Body of pancreas (tissue), 4 donors: ENCODE data around the gene ALDH7A1. TPM values are rescaled to one million over a fixed set of nuclear protein-coding genes. Genes with fewer than 3 reads are reported as not detected.
"Not testable (repeated sequence)": the region's sequence is repeated elsewhere in the genome, so short reads cannot be mapped to it uniquely, and the experiment has no call there.

Source experiments
- ATAC-seq: fragments of 150-250 bp; one replicate; pipeline ENCODE4 v1.9.1; 2016
- DNase-seq, 4 donors: peaks; one replicate each; pipeline ENCODE4 v3.0.0-alpha.2; 2019
- H3K27ac ChIP-seq, 4 donors: fragments of 200-600 bp; sonication (generic); 1 replicate in 3 of 4; 2 replicates in 1 of 4; pipeline versions ENCODE4 v1.5.1 to v1.6.1; 2016 to 2019; ENCODE audit warnings: mild to moderate bottlenecking in 1 of 4, mixed read lengths in 1 of 4, moderate library complexity in 1 of 4
- H3K27me3 ChIP-seq, 2 donors: fragments of 200-600 bp; sonication (generic); one replicate each; pipeline ENCODE4 v1.6.0; 2016; ENCODE audit warnings: mild to moderate bottlenecking in 1 of 2
- H3K36me3 ChIP-seq, 2 donors: fragments of 200-600 bp; sonication (generic); replicated peaks in 1 of 2; 2 replicates each; pipeline ENCODE4 v1.5.1; 2016; ENCODE audit warnings: low read depth in 2 of 2; ENCODE audit not compliant: insufficient read depth in 1 of 2
- H3K4me1 ChIP-seq: fragments of 200-600 bp; sonication (generic); one replicate; pipeline ENCODE4 v1.6.0; 2016
- H3K4me3 ChIP-seq, 2 donors: fragments of 200-600 bp; sonication (generic); 1 replicate in 1 of 2; 2 replicates in 1 of 2; pipeline ENCODE4 v1.5.1; 2016 to 2019
- H3K9me3 ChIP-seq, 3 donors: fragments of 200-600 bp; sonication (generic); 1 replicate in 2 of 3; 2 replicates in 1 of 3; pipeline ENCODE4 v1.5.1; 2016
- CTCF ChIP-seq, 7 experiments: fragments of 450-650 bp in 4 of 7; fragments of 200-600 bp in 3 of 7; sonication (generic) in 3 of 7; IDR thresholded peaks; one replicate each; pipeline ENCODE4 v1.5.1; 2016 to 2019; ENCODE audit warnings: antibody characterized with exemption in 7 of 7
- POLR2A ChIP-seq, 3 donors: fragments of 450-650 bp; IDR thresholded peaks; one replicate each; pipeline ENCODE4 v1.6.1; 2016; ENCODE audit warnings: antibody characterized with exemption in 3 of 3, mild to moderate bottlenecking in 2 of 3
- WGBS, 2 donors: methylation state at CpG; one replicate each; pipeline ENCODE4 v1.1.5; 2017; 5-methylcytosine and 5-hydroxymethylcytosine counted together
- intact Hi-C: fragments of 100-400 bp; cut with DNase I; formaldehyde crosslinking; loops from one replicate; pipeline ENCODE4 v1.15.1; 2023
- total RNA-seq, 2 donors: library from RNA; depleted of rRNA; stranded (reverse); fragments of >200 nt; gene quantifications; one replicate each; pipeline ENCODE4 v1.1.0, GENCODE V29; 2016

ALDH7A1 gene
- total RNA-seq, 2 donors from 2014 or later: 19.1 to 27.0 TPM

DNA sequence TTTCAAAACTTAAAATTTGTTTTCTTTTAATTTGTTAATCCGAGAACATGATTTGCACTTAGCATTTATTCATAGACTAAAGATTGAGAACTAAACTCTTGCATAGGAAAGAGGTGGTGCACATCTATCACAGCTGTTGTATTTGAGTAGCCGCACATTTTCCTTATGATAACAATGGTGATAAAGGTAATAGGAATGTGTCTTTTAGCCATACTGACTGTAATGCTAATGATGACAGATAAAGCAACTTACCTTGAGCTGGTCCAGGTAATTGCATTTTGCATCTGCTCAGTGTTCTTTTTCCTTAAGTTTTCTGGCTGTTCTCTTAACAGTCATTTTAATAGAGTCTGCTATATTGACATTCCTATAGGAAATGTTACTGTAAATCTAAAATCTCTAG lies 24.8 kb upstream of the ALDH7A1 start:
- WGBS, 2 donors: 78 to 80% methylated on average over 2 of the region's 2 CpGs
- H3K4me3 ChIP-seq: no peak overlapping the region
- H3K4me1 ChIP-seq: no peaks in the 10 kb centered on the region
- no peaks in the 10 kb centered on the region for H3K9me3 ChIP-seq
- DNase-seq (no peak), ATAC-seq (no peak)
- no peak for TF ChIP-seq POLR2A (IDR thresholded peaks at IDR 0.05)
- TF ChIP-seq CTCF (IDR thresholded peaks at IDR 0.05): no peak
- H3K27ac ChIP-seq: no peak overlapping the region
- peaks cover 0 to 10% of the 10 kb centered on the region in 2 donors for H3K36me3 ChIP-seq
- H3K27me3 ChIP-seq: no peaks in the 10 kb centered on the region
- intact Hi-C loops: no loop called here

GRCh38 chr5:126617603-126618002 lies 22.6 kb upstream of the ALDH7A1 start:
- H3K4me3 ChIP-seq, ATAC-seq, H3K36me3 ChIP-seq, DNase-seq, H3K9me3 ChIP-seq, H3K27ac ChIP-seq, intact Hi-C loops, H3K27me3 ChIP-seq, H3K4me1 ChIP-seq: not testable (repeated sequence)
- 90 to 96% methylated on average over 8 of the region's 8 CpGs for WGBS, 2 donors

- H3K27ac ChIP-seq: no peak overlapping the region
- TF ChIP-seq POLR2A (IDR thresholded peaks at IDR 0.05) (no peak), CTCF (IDR thresholded peaks at IDR 0.05) (no peak)
- no peaks in the 10 kb centered on the region for H3K27me3 ChIP-seq
- H3K4me3 ChIP-seq: no peak overlapping the region
- intact Hi-C loops: no loop called here
- H3K36me3 ChIP-seq: peaks cover 0 to 10% of the 10 kb centered on the region in 2 donors
- no peak for DNase-seq
- H3K9me3 ChIP-seq: no peaks in the 10 kb centered on the region
- WGBS, 2 donors: 81 to 84% methylated on average over 4 of the region's 4 CpGs
- ATAC-seq: no peak
- no peaks in the 10 kb centered on the region for H3K4me1 ChIP-seq
These were observed 20.3 kb upstream of the ALDH7A1 start for GRCh38 chr5:126615286-126615685.

DNA sequence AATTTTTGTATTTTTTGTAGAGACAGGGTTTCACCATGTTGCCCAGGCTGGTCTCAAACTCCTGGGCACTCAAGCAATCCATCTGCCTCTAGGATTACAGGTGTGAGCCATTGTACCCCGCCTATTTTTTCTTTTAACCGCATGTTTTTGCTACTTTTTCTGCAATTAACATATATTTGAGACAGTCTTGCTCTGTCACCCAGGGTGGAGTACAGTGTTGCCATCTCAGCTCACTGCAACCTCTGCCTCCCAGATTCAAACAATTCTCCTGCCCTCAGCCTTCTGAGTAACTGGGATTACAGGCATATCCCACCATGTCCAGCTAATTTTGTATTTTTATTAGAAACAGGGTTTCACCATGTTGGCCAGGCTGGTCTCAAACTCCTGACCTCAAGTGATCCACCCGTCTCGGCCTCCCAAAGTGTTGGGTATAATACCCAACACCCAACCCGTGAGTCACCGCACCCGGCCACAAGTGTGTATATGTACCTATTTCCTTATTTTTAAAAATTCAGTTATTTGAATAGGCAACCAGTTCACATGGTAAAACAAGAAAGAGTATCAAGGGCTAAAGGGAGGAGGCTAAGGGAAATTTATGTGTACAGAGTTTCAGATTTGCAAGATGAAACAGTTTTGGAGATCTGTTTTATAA lies 19.0 kb upstream of the ALDH7A1 start:
- no peak for ATAC-seq

DNA sequence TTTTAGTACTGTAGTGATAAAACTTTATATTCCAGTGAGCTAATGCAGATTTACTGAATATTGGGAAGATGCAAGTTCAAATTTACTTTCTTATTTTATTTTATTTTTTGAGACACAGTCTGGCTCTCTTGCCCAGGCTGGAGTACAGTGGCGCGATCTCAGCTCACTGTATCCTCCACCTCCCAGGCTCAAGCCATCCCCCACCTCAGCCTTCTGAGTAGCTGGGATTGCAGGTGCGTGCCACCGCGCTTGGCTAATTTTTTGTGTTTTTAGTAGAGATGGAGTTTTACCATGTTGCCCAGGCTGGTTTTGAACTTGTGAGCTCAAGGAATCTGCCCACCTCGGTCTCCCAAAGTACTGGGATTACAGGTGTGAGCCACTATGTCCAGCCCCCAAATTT lies 15.6 kb upstream of the ALDH7A1 start:
- no peak for ATAC-seq
- Histone ChIP-seq H3K36me3 (peaks cover 0 to 4% of the 10 kb centered on the region in 2 donors), H3K27ac (no peak overlapping the region), H3K27me3 (no peaks in the 10 kb centered on the region), H3K4me1 (peaks cover 31% of the 10 kb centered on the region), H3K9me3 (no peaks in the 10 kb centered on the region), H3K4me3 (no peak overlapping the region)
- TF ChIP-seq CTCF (IDR thresholded peaks at IDR 0.05): no peak
- TF ChIP-seq POLR2A (IDR thresholded peaks at IDR 0.05): no peak
- DNase-seq: no peak
- intact Hi-C loops: no loop called here
- 94 to 95% methylated on average over 6 of the region's 6 CpGs for WGBS, 2 donors

More for the DNA sequence above, 19.0 kb upstream of the ALDH7A1 start:
- H3K9me3 ChIP-seq: no peaks in the 10 kb centered on the region
- TF ChIP-seq CTCF (IDR thresholded peaks at IDR 0.05) (no peak), POLR2A (IDR thresholded peaks at IDR 0.05) (no peak)
- DNase-seq: no peak
- intact Hi-C loops: no loop called here
- H3K4me1 ChIP-seq: peaks cover 10% of the 10 kb centered on the region
- no peaks in the 10 kb centered on the region for H3K27me3 ChIP-seq
- peaks cover 0 to 10% of the 10 kb centered on the region in 2 donors for H3K36me3 ChIP-seq
- H3K4me3 ChIP-seq: no peak overlapping the region
- 87 to 96% methylated on average over 7 of the region's 7 CpGs for WGBS, 2 donors
- no peak overlapping the region for H3K27ac ChIP-seq
